SU-DHL-6 (cell line): ENCODE data around the gene NCAPH2.

Experiments used
- H2AFZ ChIP-seq: fragments of 200-600 bp; sonication (generic); 2 replicates; pipeline ENCODE4 v1.6.1; 2014; ENCODE audit warnings: low read depth, mild to moderate bottlenecking, moderate library complexity, mixed read lengths, antibody characterized with exemption, low read length; ENCODE audit not compliant: severe bottlenecking
- H3F3A ChIP-seq: fragments of 200-600 bp; shearing (Covaris generic); 2 replicates; pipeline ENCODE4 v1.6.0; 2016; ENCODE audit warnings: antibody characterized with exemption, mild to moderate bottlenecking; ENCODE audit not compliant: insufficient read depth
- H3K27ac ChIP-seq: fragments of 200-600 bp; sonication (generic); 2 replicates; pipeline ENCODE4 v1.5.1; 2016; ENCODE audit warnings: low read depth, mild to moderate bottlenecking, low read length, moderate library complexity, mixed read lengths
- H3K27me3 ChIP-seq: fragments of 200-600 bp; sonication (generic), shearing (Covaris generic); 2 replicates; pipeline ENCODE4 v1.6.0; 2014; ENCODE audit warnings: mild to moderate bottlenecking, low read length
- H3K36me3 ChIP-seq: fragments of 200-600 bp; sonication (generic); 2 replicates; pipeline ENCODE4 v1.6.1; 2014; ENCODE audit warnings: mild to moderate bottlenecking, low read length, mixed read lengths
- H3K4me2 ChIP-seq: fragments of 300-600, 200-600 bp; shearing (Covaris generic), sonication (generic); 2 replicates; pipeline ENCODE4 v1.6.0; 2014; ENCODE audit warnings: low read length, low read depth, mild to moderate bottlenecking; ENCODE audit not compliant: poor library complexity, severe bottlenecking
- H3K4me3 ChIP-seq: fragments of 200-600 bp; sonication (generic); 2 replicates; pipeline ENCODE4 v1.5.1; 2014; ENCODE audit warnings: antibody characterized with exemption, low read length, mild to moderate bottlenecking, mixed read lengths; ENCODE audit not compliant: insufficient read depth, poor library complexity, severe bottlenecking
- H3K79me2 ChIP-seq: fragments of 200-600 bp; sonication (generic); 2 replicates; pipeline ENCODE4 v1.6.1; 2014; ENCODE audit warnings: mild to moderate bottlenecking, low read length, moderate library complexity; ENCODE audit not compliant: insufficient read depth
- H3K9ac ChIP-seq: fragments of 200-600 bp; sonication (generic); 2 replicates; pipeline ENCODE4 v1.7.0; 2014; ENCODE audit warnings: mild to moderate bottlenecking, low read length
- H3K9me2 ChIP-seq: fragments of 200-600 bp; sonication (generic); replicated peaks from 2 replicates; pipeline ENCODE4 v1.6.1; 2014; ENCODE audit warnings: low read length; ENCODE audit not compliant: insufficient read depth
- H3K9me3 ChIP-seq: fragments of 200-600 bp; sonication (generic); 2 replicates; pipeline ENCODE4 v1.6.1; 2014; ENCODE audit warnings: low read length, mixed read lengths; ENCODE audit not compliant: insufficient read depth
- H4K20me1 ChIP-seq: fragments of 200-600 bp; sonication (generic); 2 replicates; pipeline ENCODE4 v1.6.1; 2014; ENCODE audit warnings: low read depth, mild to moderate bottlenecking, antibody characterized with exemption, low read length, moderate library complexity, mixed read lengths
- EZH2phosphoT487 ChIP-seq: fragments of 200-600 bp; sonication (generic), shearing (Covaris generic); conservative IDR thresholded peaks from 2 replicates; pipeline ENCODE4 v1.6.1; 2018; ENCODE audit warnings: mild to moderate bottlenecking, antibody characterized with exemption, low read length, moderate library complexity, mixed read lengths
- TF ChIP-seq, protein P1 (sequence below): fragments of 200-600 bp; sonication (generic); IDR thresholded peaks from one replicate; pipeline ENCODE4 v1.5.1; 2017; ENCODE audit warnings: antibody characterized with exemption, mild to moderate bottlenecking, low read length, moderate library complexity; ENCODE audit not compliant: insufficient read depth, poor library complexity, severe bottlenecking

NCAPH2 gene

DNA sequence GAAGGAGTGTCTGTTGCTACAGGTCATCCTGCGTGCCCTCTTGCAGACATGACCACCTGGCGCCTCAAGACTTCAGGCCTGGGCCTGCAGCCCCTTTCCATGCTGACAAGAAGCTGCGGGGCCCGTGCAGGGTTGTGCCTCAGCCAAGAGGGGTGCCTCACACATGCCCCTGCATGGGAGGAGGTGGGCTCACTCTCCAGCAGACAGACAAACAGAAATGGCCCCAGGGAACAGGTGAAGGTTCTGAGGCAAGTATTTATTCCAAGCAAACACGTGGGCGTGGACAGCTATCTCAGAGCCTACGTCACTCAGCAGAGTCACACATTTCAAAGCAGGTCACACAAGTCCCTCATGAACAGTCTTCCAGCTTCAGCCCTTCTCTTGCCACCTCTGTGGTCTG, 60.6 kb downstream of the NCAPH2 start:
- TF ChIP-seq EZH2phosphoT487 = no peak
- TF ChIP-seq, protein P1, sequence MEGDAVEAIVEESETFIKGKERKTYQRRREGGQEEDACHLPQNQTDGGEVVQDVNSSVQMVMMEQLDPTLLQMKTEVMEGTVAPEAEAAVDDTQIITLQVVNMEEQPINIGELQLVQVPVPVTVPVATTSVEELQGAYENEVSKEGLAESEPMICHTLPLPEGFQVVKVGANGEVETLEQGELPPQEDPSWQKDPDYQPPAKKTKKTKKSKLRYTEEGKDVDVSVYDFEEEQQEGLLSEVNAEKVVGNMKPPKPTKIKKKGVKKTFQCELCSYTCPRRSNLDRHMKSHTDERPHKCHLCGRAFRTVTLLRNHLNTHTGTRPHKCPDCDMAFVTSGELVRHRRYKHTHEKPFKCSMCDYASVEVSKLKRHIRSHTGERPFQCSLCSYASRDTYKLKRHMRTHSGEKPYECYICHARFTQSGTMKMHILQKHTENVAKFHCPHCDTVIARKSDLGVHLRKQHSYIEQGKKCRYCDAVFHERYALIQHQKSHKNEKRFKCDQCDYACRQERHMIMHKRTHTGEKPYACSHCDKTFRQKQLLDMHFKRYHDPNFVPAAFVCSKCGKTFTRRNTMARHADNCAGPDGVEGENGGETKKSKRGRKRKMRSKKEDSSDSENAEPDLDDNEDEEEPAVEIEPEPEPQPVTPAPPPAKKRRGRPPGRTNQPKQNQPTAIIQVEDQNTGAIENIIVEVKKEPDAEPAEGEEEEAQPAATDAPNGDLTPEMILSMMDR = no peak
- no peak overlapping the region for H3K27ac ChIP-seq
- H2AFZ ChIP-seq = no peak overlapping the region
- no peaks in the 10 kb centered on the region for H3K79me2 ChIP-seq
- no peak overlapping the region for H3K4me2 ChIP-seq
- no peak overlapping the region for H3K9ac ChIP-seq
- no peaks in the 10 kb centered on the region for H4K20me1 ChIP-seq
- H3K27me3 ChIP-seq = no peaks in the 10 kb centered on the region
- H3K9me2 ChIP-seq = no peaks in the 10 kb centered on the region
- no peaks in the 10 kb centered on the region for H3K9me3 ChIP-seq
- peaks cover 3% of the 10 kb centered on the region; the same call in 1 of the 2 replicates for H3F3A ChIP-seq
- no peak overlapping the region for H3K4me3 ChIP-seq
- H3K36me3 ChIP-seq = peaks cover 4% of the 10 kb centered on the region; the same call in 1 of the 2 replicates

DNA sequence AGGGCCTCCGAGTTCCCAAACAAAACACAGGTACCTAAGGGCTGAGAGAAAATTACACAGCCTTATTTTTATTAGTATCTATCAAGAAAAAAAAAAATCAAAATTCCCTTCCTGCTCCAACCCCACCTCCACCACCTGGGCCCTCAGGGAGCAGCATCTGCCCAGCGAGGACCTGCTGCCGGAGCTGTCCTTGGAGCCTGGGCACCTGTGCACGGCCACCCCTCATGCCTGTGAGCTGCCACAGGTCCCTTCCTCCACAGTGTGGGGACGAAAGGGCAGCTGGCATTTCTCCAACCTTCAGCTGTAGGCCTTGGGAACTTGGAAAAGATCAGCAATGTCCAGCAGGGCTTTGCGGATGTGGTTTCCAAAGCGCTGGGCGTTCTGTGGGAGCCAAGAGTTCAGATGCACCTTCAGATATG, 61.0 kb downstream of the NCAPH2 start:
- Histone ChIP-seq H3K36me3 (peaks cover 4% of the 10 kb centered on the region; the same call in 1 of the 2 replicates), H3K9ac (no peak overlapping the region), H3F3A (peaks cover 3% of the 10 kb centered on the region; the same call in 1 of the 2 replicates), H3K4me3 (no peak overlapping the region), H3K79me2 (no peaks in the 10 kb centered on the region), H4K20me1 (no peaks in the 10 kb centered on the region), H3K9me2 (no peaks in the 10 kb centered on the region), H3K4me2 (no peak overlapping the region), H3K27ac (no peak overlapping the region), H2AFZ (no peak overlapping the region), H3K27me3 (no peaks in the 10 kb centered on the region), H3K9me3 (no peaks in the 10 kb centered on the region)
- TF ChIP-seq EZH2phosphoT487 = no peak
- TF ChIP-seq, protein P1 = no peak

DNA sequence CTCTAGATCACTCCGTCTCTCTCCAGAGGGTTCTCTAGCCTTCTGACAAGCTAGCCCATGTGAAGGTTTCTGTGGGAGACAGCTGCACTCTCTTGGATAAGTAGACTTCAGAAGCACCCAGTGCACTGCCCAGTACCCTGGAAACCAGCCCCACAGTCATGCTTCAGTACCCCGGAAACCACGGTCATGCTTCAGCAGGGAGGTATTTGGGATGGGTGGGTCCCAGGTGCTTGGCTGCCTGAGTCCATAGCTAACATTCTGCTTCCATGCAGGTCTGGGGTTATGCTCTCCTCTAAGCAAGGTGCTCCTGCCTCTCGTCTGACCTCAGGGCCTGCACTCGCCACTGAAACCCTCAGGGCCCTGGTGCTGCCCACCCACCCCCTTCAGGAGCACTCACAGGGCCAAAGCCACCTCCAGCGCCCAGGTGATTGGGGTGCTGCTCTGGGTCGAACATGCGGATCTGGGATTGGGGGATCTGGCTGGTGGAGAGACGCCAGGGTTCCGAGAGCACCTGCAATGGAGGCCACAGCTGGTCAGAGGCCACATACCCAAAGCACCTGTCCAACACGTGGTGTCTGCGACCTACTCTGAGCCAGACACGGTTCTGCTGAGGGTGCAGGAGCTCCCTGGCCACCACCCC, 62.0 kb downstream of the NCAPH2 start:
- Histone ChIP-seq H4K20me1 (no peaks in the 10 kb centered on the region), H3K4me3 (no peak overlapping the region), H3K9ac (no peak overlapping the region), H3K36me3 (peaks cover 4% of the 10 kb centered on the region; the same call in 1 of the 2 replicates), H2AFZ (no peak overlapping the region), H3F3A (peaks cover 3% of the 10 kb centered on the region; the same call in 1 of the 2 replicates), H3K27me3 (no peaks in the 10 kb centered on the region), H3K79me2 (no peaks in the 10 kb centered on the region), H3K27ac (no peak overlapping the region), H3K4me2 (no peak overlapping the region), H3K9me3 (no peaks in the 10 kb centered on the region), H3K9me2 (no peaks in the 10 kb centered on the region)
- TF ChIP-seq, protein P1 = no peak
- no peak for TF ChIP-seq EZH2phosphoT487
